Measurements from ENCODE around the gene EHD2. TPM values are rescaled to one million over a fixed set of nuclear protein-coding genes. Genes with fewer than 3 reads are reported as not detected.
"Not testable (repeated sequence)": the region's sequence is repeated elsewhere in the genome, so short reads cannot be mapped to it uniquely, and the experiment has no call there.

Gene EHD2
- total RNA-seq, 2 donors from 2014 or later: 44.9 to 70.3 TPM

- H3K27me3 ChIP-seq: no peaks in the 10 kb centered on the region
- no peak overlapping the region for H3K27ac ChIP-seq
- H3K4me3 ChIP-seq: no peak overlapping the region
- H3K4me1 ChIP-seq: peaks cover 0 to 3% of the 10 kb centered on the region in 2 donors
- H3K9me3 ChIP-seq: no peaks in the 10 kb centered on the region
- DNase-seq (ENCODE audit: low spot score): no peak
- no peaks in the 10 kb centered on the region for H3K36me3 ChIP-seq
- TF ChIP-seq, protein P1, sequence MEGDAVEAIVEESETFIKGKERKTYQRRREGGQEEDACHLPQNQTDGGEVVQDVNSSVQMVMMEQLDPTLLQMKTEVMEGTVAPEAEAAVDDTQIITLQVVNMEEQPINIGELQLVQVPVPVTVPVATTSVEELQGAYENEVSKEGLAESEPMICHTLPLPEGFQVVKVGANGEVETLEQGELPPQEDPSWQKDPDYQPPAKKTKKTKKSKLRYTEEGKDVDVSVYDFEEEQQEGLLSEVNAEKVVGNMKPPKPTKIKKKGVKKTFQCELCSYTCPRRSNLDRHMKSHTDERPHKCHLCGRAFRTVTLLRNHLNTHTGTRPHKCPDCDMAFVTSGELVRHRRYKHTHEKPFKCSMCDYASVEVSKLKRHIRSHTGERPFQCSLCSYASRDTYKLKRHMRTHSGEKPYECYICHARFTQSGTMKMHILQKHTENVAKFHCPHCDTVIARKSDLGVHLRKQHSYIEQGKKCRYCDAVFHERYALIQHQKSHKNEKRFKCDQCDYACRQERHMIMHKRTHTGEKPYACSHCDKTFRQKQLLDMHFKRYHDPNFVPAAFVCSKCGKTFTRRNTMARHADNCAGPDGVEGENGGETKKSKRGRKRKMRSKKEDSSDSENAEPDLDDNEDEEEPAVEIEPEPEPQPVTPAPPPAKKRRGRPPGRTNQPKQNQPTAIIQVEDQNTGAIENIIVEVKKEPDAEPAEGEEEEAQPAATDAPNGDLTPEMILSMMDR (IDR thresholded peaks at IDR 0.05): no peak
These were observed 54.1 kb downstream of the EHD2 start for GRCh38 chr19:47767349-47767748.

GRCh38 chr19:47768604-47769003, 55.4 kb downstream of the EHD2 start:
- no peaks in the 10 kb centered on the region for H3K27me3 ChIP-seq
- H3K27ac ChIP-seq: no peak overlapping the region
- TF ChIP-seq, protein P1 (IDR thresholded peaks at IDR 0.05): no peak
- no peak overlapping the region for H3K4me3 ChIP-seq
- no peak for DNase-seq (ENCODE audit: low spot score)
- H3K4me1 ChIP-seq: peaks cover 0 to 3% of the 10 kb centered on the region in 2 donors
- H3K36me3 ChIP-seq: no peaks in the 10 kb centered on the region
- no peaks in the 10 kb centered on the region for H3K9me3 ChIP-seq

GRCh38 chr19:47769534-47769933, 56.3 kb downstream of the EHD2 start:
- DNase-seq (ENCODE audit: low spot score): no peak
- Histone ChIP-seq H3K27ac (no peak overlapping the region), H3K27me3 (no peaks in the 10 kb centered on the region), H3K36me3 (no peaks in the 10 kb centered on the region), H3K4me1 (peaks cover 0 to 3% of the 10 kb centered on the region in 2 donors), H3K4me3 (no peak overlapping the region), H3K9me3 (no peaks in the 10 kb centered on the region)
- TF ChIP-seq, protein P1 (IDR thresholded peaks at IDR 0.05): no peak

GRCh38 chr19:47771291-47771690, 58.1 kb downstream of the EHD2 start:
- DNase-seq (ENCODE audit: low spot score); H3K9me3 ChIP-seq; H3K4me1 ChIP-seq; H3K4me3 ChIP-seq; H3K27me3 ChIP-seq; H3K36me3 ChIP-seq; H3K27ac ChIP-seq: not testable (repeated sequence)

DNA sequence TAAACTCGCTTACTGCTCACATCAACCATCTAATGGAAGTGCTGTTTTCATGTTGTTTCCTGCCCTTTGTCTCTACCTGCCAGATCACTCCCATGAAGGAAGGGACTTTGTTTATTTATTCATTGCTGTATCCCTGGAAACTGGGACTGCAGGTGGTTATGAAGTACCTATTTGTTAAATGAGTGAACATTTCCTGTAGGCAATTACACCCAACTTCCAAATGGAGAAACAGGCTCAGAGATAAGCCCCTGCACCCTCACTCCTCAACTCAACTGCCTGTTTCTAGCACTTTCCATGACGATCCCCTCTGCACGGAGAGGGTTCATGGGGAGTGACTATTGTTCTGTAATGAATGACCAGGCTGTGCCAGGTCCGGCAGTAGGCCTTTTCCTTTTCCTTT, 63.3 kb downstream of the EHD2 start:
- peaks cover 11% of the 10 kb centered on the region for H3K36me3 ChIP-seq
- DNase-seq (ENCODE audit: low spot score): no peak
- no peaks in the 10 kb centered on the region for H3K27me3 ChIP-seq
- no peaks in the 10 kb centered on the region for H3K9me3 ChIP-seq
- H3K4me3 ChIP-seq: no peak overlapping the region
- TF ChIP-seq, protein P1 (IDR thresholded peaks at IDR 0.05): no peak
- H3K4me1 ChIP-seq: peaks cover 0 to 32% of the 10 kb centered on the region in 2 donors
- H3K27ac ChIP-seq: peak overlapping the region in 1 of 2 donors; percentile 57

- H3K36me3 ChIP-seq: peaks cover 18% of the 10 kb centered on the region
- H3K4me3 ChIP-seq: peak overlapping the region; percentile 92 to 96
- not testable (repeated sequence) for H3K9me3 ChIP-seq; H3K27me3 ChIP-seq; DNase-seq (ENCODE audit: low spot score)
- H3K27ac ChIP-seq: peak overlapping the region; percentile 99
- peaks cover 0 to 41% of the 10 kb centered on the region in 2 donors for H3K4me1 ChIP-seq
These were observed 64.2 kb downstream of the EHD2 start for GRCh38 chr19:47777245-47778048.

Data from right atrium auricular region (tissue), 2 donors.